ENCODE results near the gene IQCF6. TPM values are rescaled to one million over a fixed set of nuclear protein-coding genes. Genes with fewer than 3 reads are reported as not detected.

Gene IQCF6
- not detected for total RNA-seq
- long read RNA-seq: 0 reads

GRCh38 chr3:51779137-51779536, at the start of gene IQCF6:
Gene IQCF6, minus strand, starts transcription at chr3:51779237. Its CDS starts 13 bp downstream, at chr3:51779224.
- no peaks in the 10 kb centered on the region for H3K36me3 ChIP-seq
- TF ChIP-seq CTCF (IDR thresholded peaks at IDR 0.05): no peak
- H3K4me1 ChIP-seq: no peaks in the 10 kb centered on the region
- no peak for DNase-seq
- no peak for ATAC-seq
- no peaks in the 10 kb centered on the region for H3K27me3 ChIP-seq
- intact Hi-C loops (cut with DNase I): no loop called here
- H3K4me3 ChIP-seq: no peak within 1 kb of the TSS
- no peak within 1 kb of the TSS for H3K27ac ChIP-seq
- no peaks in the 10 kb centered on the region for H3K9me3 ChIP-seq

GRCh38 chr3:51828297-51828696, 49.3 kb upstream of the IQCF6 start:
- no peak for ATAC-seq
- H3K27me3 ChIP-seq: peaks cover 5% of the 10 kb centered on the region
- H3K36me3 ChIP-seq: no peaks in the 10 kb centered on the region
- H3K4me1 ChIP-seq: no peaks in the 10 kb centered on the region
- TF ChIP-seq CTCF (IDR thresholded peaks at IDR 0.05): no peak
- H3K9me3 ChIP-seq: peaks cover 4% of the 10 kb centered on the region
- DNase-seq: no peak
- intact Hi-C loops (cut with DNase I): no loop called here
- no peak overlapping the region for H3K4me3 ChIP-seq
- H3K27ac ChIP-seq: no peak overlapping the region

GRCh38 chr3:51819709-51820406, 40.8 kb upstream of the IQCF6 start:
- no peaks in the 10 kb centered on the region for H3K9me3 ChIP-seq
- no peaks in the 10 kb centered on the region for H3K4me1 ChIP-seq
- DNase-seq (no peak), ATAC-seq (no peak)
- no peaks in the 10 kb centered on the region for H3K36me3 ChIP-seq
- no peak overlapping the region for H3K4me3 ChIP-seq
- intact Hi-C loops (cut with DNase I): no loop called here
- peaks cover 5% of the 10 kb centered on the region for H3K27me3 ChIP-seq
- no peak overlapping the region for H3K27ac ChIP-seq
- no peak for TF ChIP-seq CTCF (IDR thresholded peaks at IDR 0.05)

- no peak overlapping the region for H3K27ac ChIP-seq
- TF ChIP-seq CTCF (IDR thresholded peaks at IDR 0.05): no peak
- H3K27me3 ChIP-seq: peaks cover 5% of the 10 kb centered on the region
- H3K4me1 ChIP-seq: no peaks in the 10 kb centered on the region
- no peak for ATAC-seq
- intact Hi-C loops (cut with DNase I): no loop called here
- H3K36me3 ChIP-seq: no peaks in the 10 kb centered on the region
- H3K4me3 ChIP-seq: no peak overlapping the region
- no peaks in the 10 kb centered on the region for H3K9me3 ChIP-seq
- no peak for DNase-seq
These were observed 40.1 kb upstream of the IQCF6 start for GRCh38 chr3:51819151-51819550.

GRCh38 chr3:51817375-51817774, 38.3 kb upstream of the IQCF6 start:
- H3K36me3 ChIP-seq: no peaks in the 10 kb centered on the region
- H3K9me3 ChIP-seq: no peaks in the 10 kb centered on the region
- intact Hi-C loops (cut with DNase I): no loop called here
- no peak overlapping the region for H3K27ac ChIP-seq
- TF ChIP-seq CTCF (IDR thresholded peaks at IDR 0.05): no peak
- H3K27me3 ChIP-seq: no peaks in the 10 kb centered on the region
- DNase-seq (no peak), ATAC-seq (no peak)
- no peaks in the 10 kb centered on the region for H3K4me1 ChIP-seq
- H3K4me3 ChIP-seq: no peak overlapping the region

- no peak overlapping the region for H3K27ac ChIP-seq
- TF ChIP-seq CTCF (IDR thresholded peaks at IDR 0.05): no peak
- no peaks in the 10 kb centered on the region for H3K36me3 ChIP-seq
- H3K27me3 ChIP-seq: no peaks in the 10 kb centered on the region
- no peak for DNase-seq
- H3K4me1 ChIP-seq: no peaks in the 10 kb centered on the region
- H3K9me3 ChIP-seq: no peaks in the 10 kb centered on the region
- ATAC-seq: no peak
- no peak overlapping the region for H3K4me3 ChIP-seq
- intact Hi-C loops (cut with DNase I): no loop called here
These were observed 37.7 kb upstream of the IQCF6 start for GRCh38 chr3:51816723-51817122.

All from upper lobe of right lung (tissue), 1 donor.